Measurements from ENCODE around the gene TOGARAM2.

GRCh38 chr2:29004755-29005154 lies 23.7 kb downstream of the TOGARAM2 start:
- TF ChIP-seq BRCA1 (IDR thresholded peaks at IDR 0.05; ENCODE audit: low read depth, low read length) (no peak), MAX (IDR thresholded peaks at IDR 0.05; ENCODE audit: low read depth, low read length) (no peak)
